Head of caudate nucleus (tissue), 42 donors: ENCODE results near the gene CNTFR.

Source experiments
- DNase-seq, 42 donors: peaks; one replicate each; pipeline versions ENCODE4 v3.0.0 to v3.0.0-alpha.2; 2020 to 2021; ENCODE audit warnings: mixed read lengths in 7 of 42
- intact Hi-C: fragments of 100-400 bp; cut with DNase I; formaldehyde crosslinking; loops from one replicate; pipeline ENCODE4 v1.15.0; 2022

CNTFR gene

GRCh38 chr9:34505370-34506120 is 84.0 kb downstream of the CNTFR start:
- peak in 1 of 42 donors; percentile 23 for DNase-seq
- intact Hi-C loops, result no loop called here

GRCh38 chr9:34503406-34503805 is 86.1 kb downstream of the CNTFR start:
- intact Hi-C loops, result loop anchor here (5.0 kb wide), 6 partner anchors 44 to 171 kb away; partner anchors contain the start of genes DNAI1 and FAM219A
- no peak for DNase-seq

GRCh38 chr9:34502891-34503290 is 86.6 kb downstream of the CNTFR start:
- DNase-seq, result peak in 12 of 42 donors; percentile 26 to 70 (median 43)
- intact Hi-C loops, result loop anchor here (5.0 kb wide), 6 partner anchors 44 to 171 kb away; partner anchors contain the start of genes DNAI1 and FAM219A

GRCh38 chr9:34502471-34502870 is 87.1 kb downstream of the CNTFR start:
- intact Hi-C loops, result loop anchor here (5.0 kb wide), 6 partner anchors 45 to 170 kb away; partner anchors contain the start of genes DNAI1 and FAM219A
- DNase-seq, result no peak

DNA sequence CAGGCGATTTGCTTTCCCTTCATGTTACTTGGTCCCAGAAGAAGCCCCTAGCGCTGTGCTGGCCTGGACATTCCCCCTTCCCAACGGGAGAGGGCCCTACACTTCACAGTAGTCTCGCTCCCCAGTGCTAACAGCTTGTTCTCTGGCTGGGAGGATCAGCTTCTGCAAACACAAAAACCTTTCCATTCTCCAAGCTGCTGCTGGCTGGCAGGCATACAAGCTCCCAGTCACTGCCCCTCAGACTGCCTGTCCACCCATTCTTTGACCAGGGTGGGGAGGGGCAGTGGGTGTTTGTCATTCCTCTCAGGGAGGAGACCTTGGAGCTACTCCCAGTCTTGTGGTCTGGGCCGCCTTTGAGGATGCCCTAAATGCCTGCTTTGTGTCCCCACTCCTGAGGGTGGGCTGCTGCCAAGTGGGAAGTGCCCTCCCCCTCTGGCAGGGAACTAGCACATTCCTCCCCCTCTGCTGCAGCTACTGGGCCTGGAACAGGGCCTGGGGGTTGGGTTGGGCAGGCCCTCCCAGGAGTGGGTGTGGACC is 87.6 kb downstream of the CNTFR start:
- peak; percentile 88 to 100 (median 97) for DNase-seq
- intact Hi-C loops, result loop anchor here (5.0 kb wide), 6 partner anchors 45 to 170 kb away; partner anchors contain the start of genes DNAI1 and FAM219A
